T-helper 2 cell treated with Interferon-gamma antibody and Interleukin-4, amounts not matched to agents 5 μg/mL and 100 μg/mL, for 36 hours (primary cell): ENCODE measurements around the gene CBR4.

ENCODE experiments used
- DNase-seq: peaks from one replicate; pipeline ENCODE4 v3.0.0; 2021; ENCODE audit warnings: low spot score
- H3K27ac Mint-ChIP-seq: one replicate; pipeline ENCODE4 v1.8.0; 2021; ENCODE audit warnings: mild to moderate bottlenecking, mixed read lengths
- H3K27me3 Mint-ChIP-seq: one replicate; pipeline ENCODE4 v1.8.0; 2021; ENCODE audit warnings: low read depth, mixed read lengths
- H3K36me3 Mint-ChIP-seq: one replicate; pipeline ENCODE4 v1.8.0; 2021; ENCODE audit warnings: low read depth, mixed read lengths
- H3K4me1 Mint-ChIP-seq: one replicate; pipeline ENCODE4 v1.8.0; 2021; ENCODE audit warnings: low read depth, mixed read lengths
- H3K4me3 Mint-ChIP-seq: one replicate; pipeline ENCODE4 v1.8.0; 2022; ENCODE audit warnings: mild to moderate bottlenecking, moderate library complexity, mixed read lengths
- H3K9me3 Mint-ChIP-seq: one replicate; pipeline ENCODE4 v1.8.0; 2021; ENCODE audit warnings: mixed read lengths

Gene CBR4

DNA sequence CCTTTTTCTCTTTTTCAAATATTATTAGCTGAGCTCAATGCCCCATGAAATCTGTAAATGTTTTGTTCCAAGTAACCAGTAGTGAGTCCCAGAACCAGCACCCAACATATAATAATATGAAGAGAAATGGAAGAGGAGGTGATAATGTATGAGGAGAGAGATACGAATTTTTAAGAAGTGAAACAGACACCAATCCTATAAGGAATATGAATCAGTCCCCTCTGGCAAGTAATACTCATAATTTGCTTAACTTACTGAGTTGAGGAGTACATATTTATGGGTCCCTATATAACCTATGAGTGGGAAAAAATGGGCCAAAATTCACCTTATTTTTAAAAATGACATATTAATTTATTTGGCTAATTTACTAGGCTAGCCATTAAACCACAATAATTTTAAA lies 8.4 kb upstream of the CBR4 start:
- Mint-ChIP-seq H3K4me1 (no peaks in the 10 kb centered on the region), H3K36me3 (no peaks in the 10 kb centered on the region), H3K27me3 (peaks cover 9% of the 10 kb centered on the region), H3K9me3 (no peaks in the 10 kb centered on the region), H3K27ac (no peak overlapping the region), H3K4me3 (no peak overlapping the region)
- no peak for DNase-seq

DNA sequence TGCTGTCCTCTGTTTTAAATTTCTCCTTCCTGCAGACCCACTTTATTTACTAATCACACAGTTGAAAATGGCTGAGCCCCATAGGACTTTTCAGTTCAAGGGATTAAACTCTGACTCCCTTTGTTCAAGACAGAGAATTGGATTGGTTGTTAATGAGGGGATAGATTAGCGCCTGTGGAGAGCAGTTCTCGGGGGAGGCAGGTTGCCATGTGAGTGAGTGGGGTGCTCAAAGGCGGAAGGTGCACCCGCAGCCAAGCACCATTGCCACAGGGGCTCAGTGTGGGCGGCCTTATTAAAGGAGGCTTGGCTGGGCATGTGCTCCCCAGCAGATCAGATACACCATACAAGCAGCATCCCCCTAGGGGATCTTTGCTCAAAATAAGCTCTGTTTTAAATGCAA lies 7.9 kb upstream of the CBR4 start:
- Mint-ChIP-seq H3K9me3 (no peaks in the 10 kb centered on the region), H3K4me3 (no peak overlapping the region), H3K36me3 (no peaks in the 10 kb centered on the region), H3K27me3 (peaks cover 9% of the 10 kb centered on the region), H3K27ac (no peak overlapping the region), H3K4me1 (no peaks in the 10 kb centered on the region)
- no peak for DNase-seq

DNA sequence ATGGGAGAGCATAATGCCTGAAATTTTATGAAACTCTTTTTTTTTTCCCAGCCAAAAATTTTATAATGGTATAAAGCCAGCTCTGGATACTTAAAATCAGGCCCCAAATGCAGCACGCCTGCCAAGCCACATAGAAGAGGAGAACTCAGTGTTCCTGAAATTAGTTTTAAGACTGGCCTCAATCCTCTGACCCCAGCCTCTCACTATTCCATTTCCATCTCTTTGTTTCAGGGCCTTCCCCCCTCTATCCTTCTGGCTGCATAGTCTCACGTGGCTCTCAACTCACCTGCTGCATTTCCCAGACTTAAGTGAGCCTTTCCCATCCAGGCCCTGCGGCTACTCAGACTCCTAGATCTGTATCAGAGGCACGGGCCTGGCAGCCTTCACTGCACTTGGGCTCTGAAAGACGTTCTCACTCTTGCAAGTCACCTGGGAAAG lies 5.2 kb upstream of the CBR4 start:
- Mint-ChIP-seq H3K4me1 (peaks cover 6% of the 10 kb centered on the region), H3K36me3 (peaks cover under 1% of the 10 kb centered on the region), H3K27me3 (peaks cover 5% of the 10 kb centered on the region), H3K27ac (no peak overlapping the region), H3K4me3 (no peak overlapping the region), H3K9me3 (no peaks in the 10 kb centered on the region)
- no peak for DNase-seq

DNA sequence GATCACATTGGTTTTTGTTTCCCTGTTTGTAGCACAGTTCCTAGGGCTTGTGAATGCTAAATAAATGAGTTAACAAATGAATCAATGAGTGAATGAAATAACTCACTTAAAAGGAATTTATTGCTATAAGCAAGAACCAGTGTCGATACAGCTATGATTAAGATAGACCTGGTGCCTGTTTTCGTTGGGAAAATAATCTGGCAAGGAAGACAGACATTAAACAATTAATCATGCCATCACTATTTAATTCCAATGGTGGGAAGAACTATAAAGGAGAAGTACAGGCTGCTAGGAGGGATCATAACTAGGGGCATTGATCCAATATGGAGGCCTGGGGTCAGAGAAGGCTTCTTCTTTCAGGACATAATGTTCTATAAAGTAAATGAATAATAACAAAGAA lies 4.5 kb upstream of the CBR4 start:
- H3K4me3 Mint-ChIP-seq, result no peak overlapping the region
- no peak for DNase-seq
- H3K27me3 Mint-ChIP-seq, result peaks cover 5% of the 10 kb centered on the region
- H3K4me1 Mint-ChIP-seq, result peaks cover 6% of the 10 kb centered on the region
- H3K36me3 Mint-ChIP-seq, result peaks cover 4% of the 10 kb centered on the region
- no peaks in the 10 kb centered on the region for H3K9me3 Mint-ChIP-seq
- no peak overlapping the region for H3K27ac Mint-ChIP-seq

DNA sequence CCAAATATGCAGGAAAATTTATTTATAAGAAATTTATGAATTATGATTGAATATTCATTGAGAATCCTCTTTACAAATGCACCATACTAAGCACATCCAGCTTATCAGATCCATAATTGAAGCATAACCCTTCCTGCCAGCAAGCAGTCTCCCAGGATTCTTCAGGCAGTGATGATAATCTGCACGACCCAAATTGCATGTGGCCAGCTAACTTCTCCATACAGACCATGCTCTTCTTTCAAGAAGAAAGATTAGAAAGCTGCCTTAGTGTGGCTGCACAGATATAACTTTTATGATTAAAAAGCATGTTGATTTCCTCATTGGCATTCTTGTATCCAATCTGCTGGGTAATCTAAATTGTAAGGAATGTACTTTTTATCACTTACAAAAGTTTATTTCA lies 3.3 kb upstream of the CBR4 start:
- H3K27me3 Mint-ChIP-seq, result peaks cover 5% of the 10 kb centered on the region
- DNase-seq, result no peak
- H3K9me3 Mint-ChIP-seq, result no peaks in the 10 kb centered on the region
- no peak overlapping the region for H3K4me3 Mint-ChIP-seq
- no peak overlapping the region for H3K27ac Mint-ChIP-seq
- H3K36me3 Mint-ChIP-seq, result peaks cover 4% of the 10 kb centered on the region
- H3K4me1 Mint-ChIP-seq, result peaks cover 15% of the 10 kb centered on the region

DNA sequence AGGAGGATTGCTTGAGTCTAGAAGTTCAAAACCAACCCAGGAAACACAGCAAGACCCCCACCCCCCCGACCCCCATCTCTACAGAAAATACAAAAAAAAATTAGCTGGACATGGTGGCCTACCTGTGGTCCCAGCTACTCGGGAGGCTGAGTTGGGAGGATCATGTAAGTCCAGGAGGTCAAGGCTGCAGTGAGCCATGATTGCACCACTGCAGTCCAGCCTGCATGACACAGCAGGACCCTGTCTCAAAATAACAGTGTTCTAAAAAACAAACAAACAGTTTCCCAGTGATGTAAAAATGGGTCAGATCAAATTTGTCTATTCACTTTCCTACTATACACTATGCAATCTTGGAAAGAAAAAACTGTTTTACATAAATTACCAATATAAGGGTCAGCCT lies 2.0 kb upstream of the CBR4 start:
- Mint-ChIP-seq H3K4me1 (peaks cover 22% of the 10 kb centered on the region), H3K27me3 (peaks cover 5% of the 10 kb centered on the region), H3K9me3 (no peaks in the 10 kb centered on the region), H3K4me3 (no peak overlapping the region), H3K36me3 (peaks cover 4% of the 10 kb centered on the region), H3K27ac (no peak overlapping the region)
- DNase-seq, result no peak

DNA sequence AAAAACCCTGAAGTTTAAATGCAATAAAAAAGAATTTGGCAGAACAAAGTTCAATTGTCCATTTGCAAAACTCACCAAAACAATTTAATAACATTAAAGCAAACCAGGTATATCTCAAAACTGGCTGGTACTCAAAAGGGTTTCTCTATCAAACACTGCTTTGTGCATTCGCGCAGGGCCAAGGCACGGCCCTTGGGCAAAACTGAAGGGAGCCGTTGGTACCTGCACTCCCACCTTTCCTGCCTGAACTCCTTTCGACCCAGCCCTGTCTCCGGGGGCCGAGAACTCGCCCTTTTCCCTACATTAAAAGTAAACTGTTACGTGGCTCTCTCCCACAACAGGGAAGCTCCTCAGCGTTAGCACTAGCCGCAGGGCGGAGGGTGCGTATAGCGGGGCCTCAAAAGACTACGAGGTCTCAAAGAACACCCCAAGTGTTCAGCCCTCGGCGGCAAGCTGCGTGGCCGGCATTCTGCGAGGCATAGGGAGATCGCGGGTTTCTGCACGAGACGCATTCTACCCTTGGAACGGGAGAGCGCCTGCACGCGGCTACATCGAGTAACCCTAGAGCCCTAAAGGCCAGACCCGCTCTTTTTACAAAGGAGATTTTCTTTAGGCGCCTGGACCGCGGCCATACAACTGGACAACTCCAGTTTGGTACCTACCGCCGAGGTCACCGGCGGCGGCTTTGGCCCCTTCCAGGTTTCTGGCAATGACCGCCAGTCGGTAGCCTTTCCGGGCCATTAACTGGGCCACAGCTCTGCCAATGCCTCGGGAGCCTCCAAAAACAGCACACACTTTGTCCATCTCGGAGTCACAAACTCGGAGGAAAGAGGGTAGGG lies 550 bp downstream of the CBR4 start:
- Mint-ChIP-seq H3K4me1 (peaks cover 28% of the 10 kb centered on the region), H3K27me3 (peaks cover 2% of the 10 kb centered on the region), H3K9me3 (no peaks in the 10 kb centered on the region), H3K4me3 (peak overlapping the region; percentile 97), H3K27ac (peak overlapping the region; percentile 94), H3K36me3 (peaks cover 8% of the 10 kb centered on the region)
- peak; percentile 48 for DNase-seq

DNA sequence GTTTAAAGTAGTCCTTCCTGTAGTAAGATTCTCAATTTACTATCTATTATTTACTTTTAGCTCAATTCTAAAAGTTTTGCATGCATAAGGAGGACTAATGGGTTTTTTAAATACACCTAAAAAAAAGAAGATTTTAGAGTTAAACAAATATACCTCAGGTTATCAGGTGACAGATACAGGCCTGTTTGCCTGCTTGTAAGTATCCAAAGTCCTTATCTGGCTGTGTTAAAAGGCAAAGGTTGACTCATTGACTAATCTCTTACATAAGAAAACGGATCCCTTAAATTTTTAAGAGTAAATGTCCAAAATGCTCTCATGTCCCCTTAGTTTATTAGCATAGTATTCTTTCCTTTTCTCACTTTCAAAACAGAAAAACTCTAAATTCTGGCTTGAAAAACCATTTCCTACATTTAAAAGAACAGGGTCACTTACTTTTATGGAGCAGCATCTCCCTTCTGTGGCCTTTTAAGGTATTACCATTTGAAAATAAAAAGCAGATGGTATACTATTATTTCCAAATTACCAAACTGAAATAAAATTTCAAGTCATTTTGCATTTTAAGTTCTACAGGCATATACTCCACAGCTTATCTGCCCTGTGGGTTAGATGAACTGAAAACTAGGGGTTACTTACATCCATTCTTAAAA lies 4.5 kb downstream of the CBR4 start:
- peaks cover 28% of the 10 kb centered on the region for H3K4me1 Mint-ChIP-seq
- H3K9me3 Mint-ChIP-seq, result no peaks in the 10 kb centered on the region
- DNase-seq, result no peak
- H3K36me3 Mint-ChIP-seq, result peaks cover 32% of the 10 kb centered on the region
- no peaks in the 10 kb centered on the region for H3K27me3 Mint-ChIP-seq
- H3K27ac Mint-ChIP-seq, result no peak overlapping the region
- H3K4me3 Mint-ChIP-seq, result no peak overlapping the region

DNA sequence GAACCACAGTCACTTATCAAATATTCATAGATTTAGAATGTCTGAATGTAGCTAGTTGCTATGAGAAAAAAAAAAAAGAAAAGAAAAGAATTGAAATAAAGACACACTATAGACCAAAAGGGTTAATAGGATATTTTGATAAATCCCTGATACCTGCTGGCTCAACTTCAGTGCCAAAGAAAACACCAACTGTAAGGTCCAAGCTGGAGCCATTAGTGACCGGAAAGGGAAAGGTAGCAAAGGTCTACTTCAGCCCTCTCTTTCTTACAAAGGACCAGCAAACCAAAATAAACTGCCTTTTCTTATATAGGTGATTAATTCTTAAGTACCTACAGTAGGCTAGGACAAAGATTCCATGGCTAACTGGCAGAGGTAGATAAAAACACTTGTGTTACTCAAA lies 9.7 kb downstream of the CBR4 start:
- no peaks in the 10 kb centered on the region for H3K27me3 Mint-ChIP-seq
- H3K36me3 Mint-ChIP-seq, result peaks cover 34% of the 10 kb centered on the region

DNA sequence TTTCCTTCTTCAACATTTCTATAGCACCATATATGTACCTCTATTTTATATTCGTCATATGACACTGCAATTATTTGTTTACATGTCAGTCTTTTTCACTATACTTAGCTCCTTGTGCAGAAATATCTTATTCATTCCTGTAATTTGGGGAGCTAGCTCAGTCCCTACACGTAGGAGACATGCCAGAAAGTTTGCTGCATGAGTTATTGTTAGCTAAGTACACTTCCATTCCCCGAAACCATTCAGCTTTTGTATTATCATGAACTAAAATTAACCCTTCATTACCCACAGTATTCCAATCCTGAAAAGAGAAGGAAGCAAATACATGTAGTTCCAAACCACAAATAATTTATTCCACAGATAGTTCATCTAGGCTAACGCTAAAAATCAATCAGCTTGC lies 10.2 kb downstream of the CBR4 start:
- H3K27ac Mint-ChIP-seq, result no peak overlapping the region
- no peak overlapping the region for H3K4me3 Mint-ChIP-seq
- peaks cover 6% of the 10 kb centered on the region for H3K4me1 Mint-ChIP-seq
- H3K27me3 Mint-ChIP-seq, result no peaks in the 10 kb centered on the region
- no peak for DNase-seq
- H3K36me3 Mint-ChIP-seq, result peaks cover 34% of the 10 kb centered on the region
- H3K9me3 Mint-ChIP-seq, result no peaks in the 10 kb centered on the region

More for the DNA sequence above, 9.7 kb downstream of the CBR4 start:
- no peaks in the 10 kb centered on the region for H3K9me3 Mint-ChIP-seq
- no peak for DNase-seq
- no peak overlapping the region for H3K27ac Mint-ChIP-seq
- H3K4me3 Mint-ChIP-seq, result no peak overlapping the region
- H3K4me1 Mint-ChIP-seq, result peaks cover 6% of the 10 kb centered on the region

DNA sequence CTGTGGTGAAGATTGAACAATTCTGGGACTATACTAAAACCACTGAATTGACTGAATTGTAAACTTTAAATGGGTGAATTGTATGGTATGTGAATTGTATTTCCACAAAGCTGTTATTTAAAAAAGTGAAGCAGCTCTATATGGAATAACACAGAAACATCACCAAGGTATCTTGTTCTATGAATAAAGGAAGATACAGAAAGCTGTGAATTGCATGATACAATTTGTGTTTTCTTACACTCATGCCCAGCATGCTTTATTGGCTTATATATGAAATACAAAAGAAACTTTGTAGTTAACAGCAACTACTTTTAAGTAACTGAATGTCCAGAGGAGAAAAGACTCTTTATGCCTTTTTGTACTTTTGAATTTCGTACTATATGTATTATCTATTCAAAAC lies 11.5 kb downstream of the CBR4 start:
- no peak for DNase-seq
- no peaks in the 10 kb centered on the region for H3K27me3 Mint-ChIP-seq
- peaks cover under 1% of the 10 kb centered on the region for H3K4me1 Mint-ChIP-seq
- H3K27ac Mint-ChIP-seq, result no peak overlapping the region
- peaks cover 28% of the 10 kb centered on the region for H3K36me3 Mint-ChIP-seq
- H3K4me3 Mint-ChIP-seq, result no peak overlapping the region
- no peaks in the 10 kb centered on the region for H3K9me3 Mint-ChIP-seq

DNA sequence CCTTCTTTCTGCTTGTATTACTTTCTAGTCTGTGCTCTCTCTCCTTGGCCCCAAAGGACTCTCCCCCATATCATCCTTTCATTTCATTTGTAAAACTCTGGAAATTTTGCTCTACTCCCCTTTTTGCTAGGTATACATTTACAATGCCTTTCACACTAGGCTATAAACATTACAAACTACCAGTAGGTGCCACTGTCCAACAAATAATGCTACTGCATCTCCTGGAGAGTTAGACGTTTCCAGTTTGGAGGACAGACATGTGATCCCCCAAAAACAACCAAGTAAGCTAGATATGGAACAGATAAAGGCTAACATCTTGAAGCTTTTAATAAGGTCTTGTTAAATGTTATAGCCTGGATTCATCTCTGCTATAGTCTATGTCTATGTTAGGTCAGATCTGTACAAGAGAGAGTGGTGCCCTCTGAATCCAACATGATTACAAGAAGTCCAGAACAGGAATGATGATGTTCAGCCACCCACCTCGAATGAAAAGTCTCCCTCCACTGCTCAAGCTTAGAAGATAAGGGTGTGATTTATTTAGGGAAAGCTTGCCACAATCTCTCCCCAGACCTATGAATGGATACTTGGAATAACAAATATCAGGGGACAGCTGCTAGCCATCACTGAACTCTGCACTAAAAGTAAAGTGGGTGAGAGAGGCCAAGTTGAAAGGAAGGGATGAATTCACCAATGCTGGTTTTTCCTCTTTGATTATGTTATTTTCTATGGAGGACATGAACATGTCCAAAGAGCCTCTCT lies 14.3 kb downstream of the CBR4 start:
- no peak overlapping the region for H3K27ac Mint-ChIP-seq
- no peak overlapping the region for H3K4me3 Mint-ChIP-seq
- H3K4me1 Mint-ChIP-seq, result no peaks in the 10 kb centered on the region
- no peaks in the 10 kb centered on the region for H3K9me3 Mint-ChIP-seq
- peaks cover 10% of the 10 kb centered on the region for H3K36me3 Mint-ChIP-seq
- DNase-seq, result no peak
- no peaks in the 10 kb centered on the region for H3K27me3 Mint-ChIP-seq

DNA sequence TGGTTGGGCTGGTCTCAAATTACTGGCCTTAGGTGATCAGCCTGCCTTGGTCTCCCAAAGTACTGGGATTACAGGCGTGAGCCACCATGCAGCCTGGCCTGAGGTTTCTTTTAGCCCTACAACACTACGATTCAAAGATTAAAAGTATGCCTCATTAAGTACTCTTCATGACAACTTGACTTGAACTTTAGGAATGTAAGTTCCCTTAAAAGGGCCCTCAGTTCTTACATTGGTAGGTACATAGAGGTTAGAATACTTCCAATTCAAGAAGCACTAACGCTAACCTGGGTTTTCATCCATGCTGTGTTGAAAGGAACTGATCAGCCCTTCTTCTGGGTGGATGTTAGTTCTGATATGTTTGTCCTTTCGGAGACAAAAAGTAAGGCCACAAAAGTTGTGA lies 15.1 kb downstream of the CBR4 start:
- Mint-ChIP-seq H3K9me3 (no peaks in the 10 kb centered on the region), H3K27me3 (no peaks in the 10 kb centered on the region), H3K27ac (no peak overlapping the region), H3K36me3 (peaks cover 7% of the 10 kb centered on the region), H3K4me3 (no peak overlapping the region), H3K4me1 (no peaks in the 10 kb centered on the region)
- no peak for DNase-seq
